T47D (cell line): Measurements from ENCODE around the gene OTOP1.
A peak's percentile ranks its signal among the peaks of the same experiment; 100 is the strongest.
"Not testable (repeated sequence)": the region's sequence is repeated elsewhere in the genome, so short reads cannot be mapped to it uniquely, and the experiment has no call there.

Experiments
- DNase-seq, 2 experiments: peaks; one replicate each; pipeline versions ENCODE4 v3.0.0 to v3.0.0-alpha.2; 2011 to 2012; ENCODE audit warnings: low read depth in 1 of 2, low spot score in 1 of 2
- JUND ChIP-seq: IDR thresholded peaks from 2 replicates; pipeline ENCODE4 v1.6.1; 2012; ENCODE audit warnings: low read depth
- in situ Hi-C: cut with HindIII; loops from 2 replicates; pipeline ENCODE4 v1.10.0; 2016; ENCODE audit warnings: low sequenced_read_pairs, low pct_unique_long_range_greater_than_20kb

The OTOP1 gene

GRCh38 chr4:4217113-4217512 is 9.6 kb downstream of the OTOP1 start:
- no peak for DNase-seq
- TF ChIP-seq JUND: no peak
- in situ Hi-C loops: no loop called here

GRCh38 chr4:4216648-4217047 is 10.1 kb downstream of the OTOP1 start:
- in situ Hi-C loops: no loop called here
- no peak for TF ChIP-seq JUND
- DNase-seq: no peak

GRCh38 chr4:4213674-4214073 is 13.1 kb downstream of the OTOP1 start:
- DNase-seq, in situ Hi-C loops: not testable (repeated sequence)

GRCh38 chr4:4206204-4206603 is 20.5 kb downstream of the OTOP1 start:
- no peak for TF ChIP-seq JUND
- DNase-seq: no peak
- in situ Hi-C loops: no loop called here

GRCh38 chr4:4204401-4204745 is 22.4 kb downstream of the OTOP1 start:
- in situ Hi-C loops: no loop called here

GRCh38 chr4:4203688-4204400 is 22.9 kb downstream of the OTOP1 start:
- no peak for TF ChIP-seq JUND
- no peak for DNase-seq
- in situ Hi-C loops: no loop called here

More at GRCh38 chr4:4204401-4204745, 22.4 kb downstream of the OTOP1 start:
- no peak for DNase-seq
- TF ChIP-seq JUND: no peak

- in situ Hi-C loops: no loop called here
- no peak for DNase-seq
- no peak for TF ChIP-seq JUND
Observed at GRCh38 chr4:4202510-4202909, 24.2 kb downstream of the OTOP1 start.

GRCh38 chr4:4200624-4201023 is 26.1 kb downstream of the OTOP1 start:
- no peak for DNase-seq
- TF ChIP-seq JUND: no peak
- in situ Hi-C loops: no loop called here

- in situ Hi-C loops: no loop called here
- DNase-seq: no peak
- no peak for TF ChIP-seq JUND
Observed at GRCh38 chr4:4195354-4195753, 31.4 kb downstream of the OTOP1 start.

- in situ Hi-C loops: not testable (repeated sequence)
Observed at GRCh38 chr4:4188557-4188956, 38.2 kb downstream of the OTOP1 start.

GRCh38 chr4:4185528-4185927 is 41.2 kb downstream of the OTOP1 start:
- TF ChIP-seq JUND: no peak
- DNase-seq: peak in 1 of 2 experiments; percentile 59
- in situ Hi-C loops: no loop called here

More at GRCh38 chr4:4188557-4188956, 38.2 kb downstream of the OTOP1 start:
- DNase-seq: not testable (repeated sequence)

- in situ Hi-C loops: no loop called here
- peak in 1 of 2 experiments; percentile 36 for DNase-seq
- TF ChIP-seq JUND: no peak
Observed at GRCh38 chr4:4182835-4183568, 43.7 kb downstream of the OTOP1 start.

GRCh38 chr4:4170596-4171150 is 56.1 kb downstream of the OTOP1 start:
- no peak for TF ChIP-seq JUND
- DNase-seq: no peak
- in situ Hi-C loops: no loop called here

- peak in 1 of 2 experiments; percentile 50 for DNase-seq
- in situ Hi-C loops: not testable (repeated sequence)
Observed at GRCh38 chr4:4167981-4168780, 58.5 kb downstream of the OTOP1 start.

GRCh38 chr4:4166986-4167385 is 59.7 kb downstream of the OTOP1 start:
- in situ Hi-C loops: not testable (repeated sequence)
- DNase-seq: peak in 1 of 2 experiments; percentile 68

GRCh38 chr4:4165701-4166392 is 60.9 kb downstream of the OTOP1 start:
- DNase-seq: not testable (repeated sequence)

GRCh38 chr4:4164532-4165173 is 62.1 kb downstream of the OTOP1 start:
- in situ Hi-C loops, DNase-seq: not testable (repeated sequence)

More at GRCh38 chr4:4165701-4166392, 60.9 kb downstream of the OTOP1 start:
- in situ Hi-C loops: not testable (repeated sequence)
